Stomach (tissue), 19 donors: Measurements from ENCODE around the gene NSUN6. TPM values are rescaled to one million over a fixed set of nuclear protein-coding genes. Genes with fewer than 3 reads are reported as not detected.

Experiments
- DNase-seq, 2 donors: peaks; one replicate each; pipeline versions ENCODE4 v3.0.0 to v3.0.0-alpha.2; 2013 to 2019
- H3K27ac ChIP-seq, 5 donors: fragments of 200-600 bp in 4 of 5; sonication (generic) in 4 of 5; one replicate each; pipeline ENCODE4 v1.5.1; 2013 to 2019; ENCODE audit warnings: mild to moderate bottlenecking in 1 of 5, moderate library complexity in 1 of 5
- H3K27me3 ChIP-seq, 3 donors: fragments of 200-600 bp; sonication (generic); one replicate each; pipeline ENCODE4 v1.5.1; 2017 to 2019; ENCODE audit warnings: mixed run types in 1 of 3
- H3K36me3 ChIP-seq, 4 donors: fragments of 200-600 bp; sonication (generic); 1 replicate in 3 of 4; 2 replicates in 1 of 4; pipeline ENCODE4 v1.5.1; 2016 to 2019
- H3K4me1 ChIP-seq, 4 donors: fragments of 200-600 bp; sonication (generic); one replicate each; pipeline ENCODE4 v1.5.1; 2016 to 2019
- H3K4me3 ChIP-seq, 4 donors: fragments of 200-600 bp; sonication (generic) in 3 of 4; one replicate each; pipeline ENCODE4 v1.5.1; 2016 to 2019; ENCODE audit warnings: mild to moderate bottlenecking in 1 of 4
- H3K9me3 ChIP-seq, 4 donors: fragments of 200-600 bp; sonication (generic); one replicate each; pipeline ENCODE4 v1.5.1; 2016 to 2019
- CTCF ChIP-seq, 7 experiments: fragments of 450-650 bp in 4 of 7; fragments of 200-600 bp in 3 of 7; sonication (generic) in 3 of 7; IDR thresholded peaks; one replicate each; pipeline ENCODE4 v1.5.1; 2016 to 2019; ENCODE audit warnings: antibody characterized with exemption in 7 of 7, control low read depth in 2 of 7, mild to moderate bottlenecking in 1 of 7
- EP300 ChIP-seq: sonication (generic); formaldehyde crosslinking; IDR thresholded peaks from one replicate; pipeline ENCODE4 v1.6.1; 2017; ENCODE audit warnings: antibody characterized with exemption
- POLR2A ChIP-seq, 4 donors: fragments of 450-650 bp; IDR thresholded peaks; one replicate each; pipeline ENCODE4 v1.6.1; 2016; ENCODE audit warnings: antibody characterized with exemption in 4 of 4, control low read depth in 2 of 4, mild to moderate bottlenecking in 1 of 4, moderate library complexity in 1 of 4
- POLR2AphosphoS5 ChIP-seq, 3 donors: sonication (generic); formaldehyde crosslinking; IDR thresholded peaks; one replicate each; pipeline ENCODE4 v1.6.1; 2016; ENCODE audit warnings: antibody characterized with exemption in 3 of 3
- WGBS, 5 donors: extraction: QIAGEN DNeasy Blood & Tissue Kit in 3 of 5; methylation state at CpG; one replicate each; pipeline versions ENCODE4 v1.1.5 to v1.1.7; 2013 to 2018; 5-methylcytosine and 5-hydroxymethylcytosine counted together
- intact Hi-C: fragments of 100-400 bp; cut with DNase I; formaldehyde crosslinking; loops from one replicate; pipeline ENCODE4 v1.15.1; 2023; ENCODE audit warnings: low total_unique reads
- long read RNA-seq, 10 donors: transcript quantifications; one replicate each; lab custom pipeline, GENCODE V29; 2026
- polyA plus RNA-seq, 3 donors: library from polyadenylated mRNA; stranded (reverse); fragments of 200-250 nt; gene quantifications; one replicate each; pipeline ENCODE4 v1.2.3, GENCODE V29; 2013
- total RNA-seq, 5 donors: library from RNA; depleted of rRNA; stranded (reverse); fragments of >200 nt; gene quantifications; one replicate each; pipeline versions ENCODE4 v1.1.0 to v1.2.3, GENCODE V29; 2014 to 2016
- donor health status: healthy with polysubstance abuse.
- donor health status: Bipolar disorder and iron deficiency.
- donor health status: healthy.

Gene NSUN6
- 10 to 100 TPM in 3 of 5 donors, 1 to 10 TPM in 2; 4.7 to 52.7 (median 11.2) TPM for total RNA-seq
- 1 to 10 TPM; 3.1 to 7.0 (median 3.7) TPM for polyA plus RNA-seq
- long read RNA-seq, donor 1, partial matches to known transcripts, result 0 of 1 reads
- long read RNA-seq, donor 1, other reads (novel, unspliced or antisense), result 0 of 1 reads
- long read RNA-seq, donor 2, partial matches to known transcripts, result 0 of 2 reads
- long read RNA-seq, donor 2, other reads (novel, unspliced or antisense), result 0 of 2 reads
- long read RNA-seq, donor 3, partial matches to known transcripts, result 8 of 8 reads
- long read RNA-seq, donor 3, other reads (novel, unspliced or antisense), result 0 of 8 reads
- long read RNA-seq, donor 4, result 0 reads
- long read RNA-seq, donor 5, result 0 reads
- long read RNA-seq, donor 6, partial matches to known transcripts, result 0 of 23 reads
- long read RNA-seq, donor 6, other reads (novel, unspliced or antisense), result 17 of 23 reads
- long read RNA-seq, donor 7, result 0 reads
- long read RNA-seq, donor 8, partial matches to known transcripts, result 0 of 2 reads
- long read RNA-seq, donor 8, other reads (novel, unspliced or antisense), result 0 of 2 reads
- long read RNA-seq, donor 9, partial matches to known transcripts, result 0 of 1 reads
- long read RNA-seq, donor 9, other reads (novel, unspliced or antisense), result 0 of 1 reads
- long read RNA-seq, donor 10, partial matches to known transcripts, result 0 of 1 reads
- long read RNA-seq, donor 10, other reads (novel, unspliced or antisense), result 0 of 1 reads

- intact Hi-C loops, result no loop called here
- 0 to 1% (median 0%) methylated on average over 38 to 39 of the region's 39 CpGs for WGBS, 5 donors
- Histone ChIP-seq H3K4me3 (peak within 1 kb of the TSS; percentile 67 to 78 (median 74)), H3K4me1 (peaks cover 15 to 33% (median 26%) of the 10 kb centered on the region in 4 donors), H3K36me3 (peaks cover 0 to 14% (median 9%) of the 10 kb centered on the region in 4 donors), H3K27ac (peak within 1 kb of the TSS; percentile 88 to 94 (median 91)), H3K9me3 (no peaks in the 10 kb centered on the region), H3K27me3 (no peaks in the 10 kb centered on the region)
- peak; percentile 93 to 98 for DNase-seq
- TF ChIP-seq POLR2AphosphoS5 (IDR thresholded peaks at IDR 0.05) (peak; percentile 43 to 93 (median 89)), CTCF (IDR thresholded peaks at IDR 0.05) (no peak), EP300 (no peak), POLR2A (IDR thresholded peaks at IDR 0.05) (peak in 1 of 4 donors; percentile 61)
Observed at GRCh38 chr10:18651324-18652007, at the start of gene NSUN6. Gene NSUN6, minus strand, starts transcription at chr10:18651587. Its CDS starts 384 bp downstream, at chr10:18651203.

- 38 to 51% (median 42%) methylated on average over 6 of the region's 6 CpGs for WGBS, 5 donors
- no peak overlapping the region for H3K27ac ChIP-seq
- H3K9me3 ChIP-seq, result peaks cover 0 to 4% (median 2%) of the 10 kb centered on the region in 4 donors
- DNase-seq, result no peak
- H3K27me3 ChIP-seq, result no peaks in the 10 kb centered on the region
- H3K4me1 ChIP-seq, result no peaks in the 10 kb centered on the region
- TF ChIP-seq EP300 (no peak), POLR2AphosphoS5 (IDR thresholded peaks at IDR 0.05) (no peak), POLR2A (IDR thresholded peaks at IDR 0.05) (no peak), CTCF (IDR thresholded peaks at IDR 0.05) (no peak)
- intact Hi-C loops, result no loop called here
- H3K4me3 ChIP-seq, result no peak overlapping the region
- H3K36me3 ChIP-seq, result no peaks in the 10 kb centered on the region
Observed at GRCh38 chr10:18699849-18700840, 48.8 kb upstream of the NSUN6 start.

- intact Hi-C loops, result no loop called here
- WGBS, 5 donors, result 74 to 86% (median 78%) methylated on average over 6 of the region's 6 CpGs
- Histone ChIP-seq H3K4me3 (no peak overlapping the region), H3K36me3 (no peaks in the 10 kb centered on the region), H3K9me3 (no peaks in the 10 kb centered on the region), H3K27ac (no peak overlapping the region), H3K4me1 (no peaks in the 10 kb centered on the region), H3K27me3 (no peaks in the 10 kb centered on the region)
- DNase-seq, result no peak
- TF ChIP-seq CTCF (IDR thresholded peaks at IDR 0.05) (no peak), POLR2AphosphoS5 (IDR thresholded peaks at IDR 0.05) (no peak), POLR2A (IDR thresholded peaks at IDR 0.05) (no peak), EP300 (no peak)
Observed at GRCh38 chr10:18690541-18690940, 39.2 kb upstream of the NSUN6 start.
